C4-2B (cell line): ENCODE measurements around the gene ATP1A2.

Experiments used
- ZFX ChIP-seq: fragments of 450-650 bp; IDR thresholded peaks from 2 replicates; pipeline ENCODE4 v1.6.1; 2017
- TF ChIP-seq, protein P1 (sequence below): fragments of 450-650 bp; conservative IDR thresholded peaks from 2 replicates; pipeline ENCODE4 v1.5.1; 2017; ENCODE audit warnings: mild to moderate bottlenecking

DNA sequence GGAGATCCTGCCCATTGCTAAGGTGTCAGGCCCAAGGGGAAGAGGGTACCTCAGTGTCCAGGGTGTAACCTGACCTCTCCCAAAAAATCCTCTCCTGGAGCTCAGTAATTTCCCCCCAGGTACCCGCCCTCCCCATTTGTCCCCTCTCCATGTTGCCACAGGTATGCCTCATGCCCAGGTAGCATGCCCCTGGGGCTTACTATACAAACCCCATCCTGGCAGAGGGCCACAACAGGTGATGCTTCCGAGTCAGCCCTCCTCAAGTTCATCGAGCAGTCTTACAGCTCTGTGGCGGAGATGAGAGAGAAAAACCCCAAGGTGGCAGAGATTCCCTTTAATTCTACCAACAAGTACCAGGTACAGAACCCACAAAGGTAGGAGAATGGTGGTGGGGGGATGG lies 51.5 kb downstream of the ATP1A2 start:
- TF ChIP-seq, protein P1, sequence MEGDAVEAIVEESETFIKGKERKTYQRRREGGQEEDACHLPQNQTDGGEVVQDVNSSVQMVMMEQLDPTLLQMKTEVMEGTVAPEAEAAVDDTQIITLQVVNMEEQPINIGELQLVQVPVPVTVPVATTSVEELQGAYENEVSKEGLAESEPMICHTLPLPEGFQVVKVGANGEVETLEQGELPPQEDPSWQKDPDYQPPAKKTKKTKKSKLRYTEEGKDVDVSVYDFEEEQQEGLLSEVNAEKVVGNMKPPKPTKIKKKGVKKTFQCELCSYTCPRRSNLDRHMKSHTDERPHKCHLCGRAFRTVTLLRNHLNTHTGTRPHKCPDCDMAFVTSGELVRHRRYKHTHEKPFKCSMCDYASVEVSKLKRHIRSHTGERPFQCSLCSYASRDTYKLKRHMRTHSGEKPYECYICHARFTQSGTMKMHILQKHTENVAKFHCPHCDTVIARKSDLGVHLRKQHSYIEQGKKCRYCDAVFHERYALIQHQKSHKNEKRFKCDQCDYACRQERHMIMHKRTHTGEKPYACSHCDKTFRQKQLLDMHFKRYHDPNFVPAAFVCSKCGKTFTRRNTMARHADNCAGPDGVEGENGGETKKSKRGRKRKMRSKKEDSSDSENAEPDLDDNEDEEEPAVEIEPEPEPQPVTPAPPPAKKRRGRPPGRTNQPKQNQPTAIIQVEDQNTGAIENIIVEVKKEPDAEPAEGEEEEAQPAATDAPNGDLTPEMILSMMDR = no peak
- no peak for TF ChIP-seq ZFX
